Measurements from ENCODE around the gene CFAP57. TPM values are rescaled to one million over a fixed set of nuclear protein-coding genes. Genes with fewer than 3 reads are reported as not detected.

Gene CFAP57
- total and polyA plus RNA-seq, 2 of the 8 experiments (the other 6 are each of a cell fraction or from before 2014, with no cell fraction given): 0.20 to 0.80 TPM

DNA sequence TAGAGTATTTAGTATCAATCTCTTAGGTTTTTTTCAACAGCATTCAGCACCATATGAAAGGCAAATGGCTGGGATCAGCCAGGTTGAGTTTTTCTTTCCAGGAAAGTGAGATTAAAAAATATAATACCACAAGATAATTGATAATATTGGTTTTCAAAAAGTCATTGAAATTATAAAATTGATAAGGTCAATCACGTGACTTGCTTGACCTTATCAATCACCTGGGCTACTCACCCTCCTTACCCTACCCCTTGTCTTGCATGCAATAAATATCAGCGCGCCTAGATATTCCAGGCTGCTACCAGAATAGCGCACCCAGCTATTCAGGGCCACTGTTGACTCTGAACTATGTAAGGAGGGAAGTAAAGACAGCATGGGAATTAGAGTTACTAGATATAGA, 31.5 kb upstream of the CFAP57 start:
- Histone ChIP-seq H3K14ac (ENCODE audit: insufficient read length) (no peak overlapping the region), H3K9ac (replicated peaks in 1 of 4; ENCODE audit: extremely low read depth in 1 of 4, low read depth in 3 of 4, low read length in 3 of 4) (no peak overlapping the region), H4K20me1 (replicated peaks in 1 of 2; ENCODE audit: control insufficient read depth in 1 of 2, insufficient read depth in 2 of 2, low read length in 2 of 2) (peaks cover 0 to 2% of the 10 kb centered on the region in 2 experiments), H3K56ac (replicated peaks; ENCODE audit: insufficient read length, low read depth, low read length) (no peak overlapping the region), H2BK15ac (ENCODE audit: low read length) (no peak overlapping the region; the same call in 1 of the 2 replicates), H3K23ac (ENCODE audit: insufficient read length) (no peak overlapping the region), H3K79me2 (ENCODE audit: control insufficient read depth in 1 of 2, insufficient read depth in 2 of 2, low read length in 2 of 2) (no peaks in the 10 kb centered on the region), H3K18ac (ENCODE audit: extremely low read depth, low read length) (no peak overlapping the region), H4K5ac (ENCODE audit: insufficient read length, low read depth, low read length) (no peak overlapping the region), H3K36me3 (ENCODE audit: control insufficient read depth in 2 of 4, insufficient read depth in 4 of 4, low read length in 3 of 4) (no peaks in the 10 kb centered on the region), H3K9me3 (ENCODE audit: insufficient read depth in 2 of 2, low read depth in 1 of 2, low read length in 1 of 2) (0 out of 4 replicates have a peak, but pooled peaks cover 0 to under 1% of the 10 kb centered on the region in 2 experiments), H2BK20ac (ENCODE audit: low read length) (no peak overlapping the region), H4K91ac (replicated peaks; ENCODE audit: insufficient read length, low read length) (no peak overlapping the region), H4K8ac (ENCODE audit: extremely low read depth, insufficient read depth, low read length) (no peak overlapping the region), H2AK5ac (ENCODE audit: low read depth, low read length) (no peak overlapping the region), H3K27me3 (replicated peaks in 1 of 4; ENCODE audit: control insufficient read depth in 3 of 4, extremely low read depth in 1 of 4, insufficient read depth in 3 of 4, low read length in 3 of 4) (no peaks in the 10 kb centered on the region), H3K4me1 (replicated peaks in 1 of 4; ENCODE audit: control insufficient read depth in 3 of 4, insufficient read depth in 4 of 4, low read length in 3 of 4) (peaks cover 0 to 2% (median 0%) of the 10 kb centered on the region in 4 experiments; a peak in 2 of 7 replicates), H3K79me1 (ENCODE audit: low read depth, low read length) (no peaks in the 10 kb centered on the region; the same call in 1 of the 2 replicates), H2BK5ac (ENCODE audit: low read depth, low read length) (no peak overlapping the region), H3K23me2 (ENCODE audit: low read depth, low read length) (0 out of 2 replicates have a peak, but pooled peaks cover 2% of the 10 kb centered on the region), H2BK120ac (replicated peaks; ENCODE audit: low read depth, low read length) (no peak overlapping the region), H3K27ac (ENCODE audit: low read depth, low read length) (no peak overlapping the region), H3K4me3 (ENCODE audit: extremely low read depth in 1 of 4, insufficient read depth in 2 of 4, low read depth in 3 of 4, low read length in 4 of 4) (no peak overlapping the region), H3K4me2 (ENCODE audit: insufficient read depth in 1 of 2, low read depth in 2 of 2, low read length in 2 of 2) (no peak overlapping the region), H2AFZ (ENCODE audit: low read length) (no peak overlapping the region), H3K4ac (replicated peaks; ENCODE audit: insufficient read length, low read depth, low read length) (no peak overlapping the region), H2BK12ac (ENCODE audit: low read depth, low read length) (no peak overlapping the region)
- POLR2A ChIA-PET (ENCODE audit: partially characterized antibody): no interaction called here
- CTCF ChIA-PET (ENCODE audit: partially characterized antibody): no interaction called here
- 97% methylated on average over 4 of the region's 4 CpGs; no CpG with 5 or more reads in 1 of the 2 experiments for WGBS, 2 experiments (ENCODE audit: extremely low coverage in 1 of 2, insufficient coverage in 1 of 2, insufficient read length in 1 of 2, insufficient replicate concordance in 2 of 2, low coverage in 1 of 2, low lambda C conversion rate in 2 of 2, missing lambda C conversion rate in 1 of 2)
- DNase-seq (ENCODE audit: low read depth in 1 of 2, low spot score in 2 of 2) (no peak), FAIRE-seq (no peak)
- no peak for TF ChIP-seq EZH2 (IDR thresholded peaks at IDR 0.05; ENCODE audit: low read depth, low read length, severe bottlenecking)
- TF ChIP-seq KDM1A (IDR thresholded peaks at IDR 0.05; ENCODE audit: borderline replicate concordance, low read length): no peak
- no peak for TF ChIP-seq CREB1 (IDR thresholded peaks at IDR 0.05)
- TF ChIP-seq HDAC2 (IDR thresholded peaks at IDR 0.05; ENCODE audit: borderline replicate concordance in 1 of 2, low read depth in 2 of 2, low read length in 2 of 2): no peak
- no peak for TF ChIP-seq TAF1 (IDR thresholded peaks at IDR 0.05; ENCODE audit: low read depth, low read length)
- TF ChIP-seq RBBP5 (IDR thresholded peaks at IDR 0.05; ENCODE audit: borderline replicate concordance, low read depth, low read length): no peak
- TF ChIP-seq POU5F1 (IDR thresholded peaks at IDR 0.05; ENCODE audit: low read depth, low read length): no peak
- no peak for TF ChIP-seq CBX8 (IDR thresholded peaks at IDR 0.05; ENCODE audit: borderline replicate concordance, low read depth, low read length)
- TF ChIP-seq RXRA (IDR thresholded peaks at IDR 0.05; ENCODE audit: insufficient read depth, low read depth, low read length): no peak
- TF ChIP-seq FOSL1 (IDR thresholded peaks at IDR 0.05; ENCODE audit: insufficient read depth, low read depth, low read length): no peak
- TF ChIP-seq, protein P1, sequence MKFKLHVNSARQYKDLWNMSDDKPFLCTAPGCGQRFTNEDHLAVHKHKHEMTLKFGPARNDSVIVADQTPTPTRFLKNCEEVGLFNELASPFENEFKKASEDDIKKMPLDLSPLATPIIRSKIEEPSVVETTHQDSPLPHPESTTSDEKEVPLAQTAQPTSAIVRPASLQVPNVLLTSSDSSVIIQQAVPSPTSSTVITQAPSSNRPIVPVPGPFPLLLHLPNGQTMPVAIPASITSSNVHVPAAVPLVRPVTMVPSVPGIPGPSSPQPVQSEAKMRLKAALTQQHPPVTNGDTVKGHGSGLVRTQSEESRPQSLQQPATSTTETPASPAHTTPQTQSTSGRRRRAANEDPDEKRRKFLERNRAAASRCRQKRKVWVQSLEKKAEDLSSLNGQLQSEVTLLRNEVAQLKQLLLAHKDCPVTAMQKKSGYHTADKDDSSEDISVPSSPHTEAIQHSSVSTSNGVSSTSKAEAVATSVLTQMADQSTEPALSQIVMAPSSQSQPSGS (IDR thresholded peaks at IDR 0.05; ENCODE audit: low read length): no peak
- no peak for TF ChIP-seq POLR2AphosphoS5 (IDR thresholded peaks at IDR 0.05; ENCODE audit: low read depth, low read length)
- TF ChIP-seq YY1 (IDR thresholded peaks at IDR 0.05; ENCODE audit: low read depth, low read length): no peak

All from H1 (cell line).